Adrenal gland (tissue), 5 donors: Measurements from ENCODE around the gene ST7.

Source experiments
- CTCF ChIP-seq, 6 experiments: fragments of 450-650 bp in 4 of 6; fragments of 200-600 bp in 2 of 6; sonication (generic) in 1 of 6; IDR thresholded peaks; 1 replicate in 5 of 6; 2 replicates in 1 of 6; pipeline versions ENCODE4 v1.5.1 to v1.8.0; 2016 to 2021; ENCODE audit warnings: antibody characterized with exemption in 6 of 6, mild to moderate bottlenecking in 2 of 6, moderate library complexity in 1 of 6
- POLR2A ChIP-seq, 2 donors: fragments of 450-650 bp; IDR thresholded peaks; one replicate each; pipeline ENCODE4 v1.6.1; 2017; ENCODE audit warnings: antibody characterized with exemption in 2 of 2, mild to moderate bottlenecking in 2 of 2, moderate library complexity in 1 of 2
- donor health status: DM: no; HTN: no; CAD: no.

- no peak for TF ChIP-seq CTCF (IDR thresholded peaks at IDR 0.05)
- TF ChIP-seq POLR2A (IDR thresholded peaks at IDR 0.05): no peak
Measured at GRCh38 chr7:117082647-117083046, 129.3 kb downstream of the ST7 start.
